ENCODE measurements around the gene ZNF350. TPM values are rescaled to one million over a fixed set of nuclear protein-coding genes. Genes with fewer than 3 reads are reported as not detected.

ZNF350 gene
- polyA plus RNA-seq, 3 donors = 9.1 to 14.0 (median 9.9) TPM

- no peak overlapping the region for H3K4me3 Mint-ChIP-seq
- no peak overlapping the region for H2AFZ ChIP-seq (ENCODE audit: insufficient read depth, low read depth, low read length, poor library complexity, severe bottlenecking)
- H3K36me3 Mint-ChIP-seq = no peaks in the 10 kb centered on the region
- peaks cover 0 to 4% (median 0%) of the 10 kb centered on the region in 3 donors for H3K27me3 Mint-ChIP-seq (ENCODE audit: low read depth in 3 of 3)
- no peaks in the 10 kb centered on the region for H3K79me2 ChIP-seq (ENCODE audit: insufficient read depth, low read length)
- no peaks in the 10 kb centered on the region for H3K4me1 Mint-ChIP-seq
- H3K9me3 ChIP-seq (replicated peaks in 1 of 2; ENCODE audit: control insufficient read depth in 1 of 2, insufficient read depth in 1 of 2, low read length in 2 of 2) = peaks cover 66 to 99% of the 10 kb centered on the region in 2 donors
- H3K27ac ChIP-seq (ENCODE audit: low read depth in 1 of 2, low read length in 2 of 2) = no peak overlapping the region
- peak overlapping the region in 1 of 3 experiments; percentile 28 for H3K4me3 ChIP-seq (replicated peaks in 1 of 3; ENCODE audit: low read depth in 2 of 3, low read length in 3 of 3)
- DNase-seq = no peak
- no peak for TF ChIP-seq CTCF (IDR thresholded peaks at IDR 0.05)
- H3K27me3 ChIP-seq (ENCODE audit: control insufficient read depth in 2 of 2, insufficient read depth in 2 of 2, low read length in 2 of 2) = no peaks in the 10 kb centered on the region
- H3K4me1 ChIP-seq (ENCODE audit: control insufficient read depth in 1 of 2, insufficient read depth in 2 of 2, low read length in 2 of 2) = no peaks in the 10 kb centered on the region
- intact Hi-C loops (cut with micrococcal nuclease) = no loop called here
- H3K27ac Mint-ChIP-seq = no peak overlapping the region
- H3K9ac ChIP-seq (ENCODE audit: insufficient read depth, low read length, poor library complexity, severe bottlenecking) = no peak overlapping the region
- no peaks in the 10 kb centered on the region for H4K20me1 ChIP-seq (ENCODE audit: insufficient read depth, low read length)
- peaks cover 38 to 96% (median 88%) of the 10 kb centered on the region in 7 donors for H3K9me3 Mint-ChIP-seq
- H3K36me3 ChIP-seq (replicated peaks in 1 of 2; ENCODE audit: control insufficient read depth in 1 of 2, insufficient read depth in 2 of 2, low read length in 2 of 2) = no peaks in the 10 kb centered on the region
- H3K4me2 ChIP-seq (replicated peaks; ENCODE audit: extremely low read depth, low read length, poor library complexity, severe bottlenecking) = no peak overlapping the region
- WGBS (ENCODE audit: insufficient coverage) = no CpG with 5 or more reads among the region's 1 CpG
Observed at GRCh38 chr19:51916167-51916566, 70.5 kb downstream of the ZNF350 start.

GRCh38 chr19:51915324-51915867 lies 71.2 kb downstream of the ZNF350 start:
- Histone ChIP-seq H3K36me3 (replicated peaks in 1 of 2; ENCODE audit: control insufficient read depth in 1 of 2, insufficient read depth in 2 of 2, low read length in 2 of 2) (no peaks in the 10 kb centered on the region), H3K4me3 (replicated peaks in 1 of 3; ENCODE audit: low read depth in 2 of 3, low read length in 3 of 3) (peak overlapping the region in 1 of 3 experiments; percentile 28), H3K4me2 (replicated peaks; ENCODE audit: extremely low read depth, low read length, poor library complexity, severe bottlenecking) (no peak overlapping the region), H4K20me1 (ENCODE audit: insufficient read depth, low read length) (no peaks in the 10 kb centered on the region), H3K9ac (ENCODE audit: insufficient read depth, low read length, poor library complexity, severe bottlenecking) (no peak overlapping the region), H3K27ac (ENCODE audit: low read depth in 1 of 2, low read length in 2 of 2) (no peak overlapping the region), H3K79me2 (ENCODE audit: insufficient read depth, low read length) (no peaks in the 10 kb centered on the region), H3K4me1 (ENCODE audit: control insufficient read depth in 1 of 2, insufficient read depth in 2 of 2, low read length in 2 of 2) (no peaks in the 10 kb centered on the region), H2AFZ (ENCODE audit: insufficient read depth, low read depth, low read length, poor library complexity, severe bottlenecking) (no peak overlapping the region), H3K9me3 (replicated peaks in 1 of 2; ENCODE audit: control insufficient read depth in 1 of 2, insufficient read depth in 1 of 2, low read length in 2 of 2) (peaks cover 65 to 99% of the 10 kb centered on the region in 2 donors), H3K27me3 (ENCODE audit: control insufficient read depth in 2 of 2, insufficient read depth in 2 of 2, low read length in 2 of 2) (no peaks in the 10 kb centered on the region)
- Mint-ChIP-seq H3K27me3 (ENCODE audit: low read depth in 3 of 3) (peaks cover 0 to 4% (median 0%) of the 10 kb centered on the region in 3 donors), H3K36me3 (no peaks in the 10 kb centered on the region), H3K4me1 (no peaks in the 10 kb centered on the region), H3K27ac (no peak overlapping the region), H3K9me3 (peaks cover 39 to 96% (median 88%) of the 10 kb centered on the region in 7 donors), H3K4me3 (no peak overlapping the region)
- WGBS (ENCODE audit: insufficient coverage) = no CpG with 5 or more reads among the region's 5 CpGs
- no peak for DNase-seq
- TF ChIP-seq CTCF (IDR thresholded peaks at IDR 0.05) = no peak
- intact Hi-C loops (cut with micrococcal nuclease) = no loop called here

Other genes starting within 250 kb of the ZNF350 start
- 1,000 to 10,000 TPM in 1 of 3 donors, 100 to 1,000 TPM in 2; 372 to 1,265 (median 991) TPM for gene FPR1, start 235.0 kb downstream of the ZNF350 start, polyA plus RNA-seq
- gene FPR2, start 225.7 kb downstream of the ZNF350 start, polyA plus RNA-seq = 100 to 1,000 TPM in 1 of 3 donors, 10 to 100 TPM in 2; 36.2 to 108 (median 70.3) TPM
- gene FPR3, start 191.7 kb downstream of the ZNF350 start, polyA plus RNA-seq = 1 to 10 TPM; 1.4 to 3.8 (median 3.5) TPM
- 1 to 10 TPM; 1.5 to 8.5 (median 1.5) TPM for gene ZNF577, start 98.9 kb downstream of the ZNF350 start, polyA plus RNA-seq
- 1 to 10 TPM; 1.9 to 4.8 (median 3.9) TPM for gene ZNF649, start 81.8 kb downstream of the ZNF350 start, polyA plus RNA-seq
- 1 to 10 TPM in 2 of 3 donors, under 1 TPM in 1; 0.96 to 3.1 (median 1.1) TPM for gene ZNF613, start 59.4 kb downstream of the ZNF350 start, polyA plus RNA-seq
- gene ZNF615, start 21.4 kb upstream of the ZNF350 start, polyA plus RNA-seq = 1 to 10 TPM; 1.8 to 2.4 (median 2.2) TPM
- 1 to 10 TPM in 2 of 3 donors, under 1 TPM in 1; 0.65 to 3.1 (median 1.0) TPM for gene ZNF614, start 41.5 kb upstream of the ZNF350 start, polyA plus RNA-seq
- 1 to 10 TPM; 1.1 to 3.0 (median 1.2) TPM for gene ZNF432, start 62.0 kb upstream of the ZNF350 start, polyA plus RNA-seq
- 1 to 10 TPM in 1 of 3 donors, under 1 TPM in 1, not detected in 1; 0.42 to 5.2 TPM for gene ZNF841, start 108.9 kb upstream of the ZNF350 start, polyA plus RNA-seq
- gene ZNF616, start 153.1 kb upstream of the ZNF350 start, polyA plus RNA-seq = 1 to 10 TPM in 2 of 3 donors, under 1 TPM in 1; 0.32 to 1.8 (median 1.1) TPM
- 1 to 10 TPM; 2.3 to 4.8 (median 2.6) TPM for gene ZNF836, start 184.8 kb upstream of the ZNF350 start, polyA plus RNA-seq
- gene PPP2R1A, start 203.2 kb upstream of the ZNF350 start, polyA plus RNA-seq = 100 to 1,000 TPM in 2 of 3 donors, 10 to 100 TPM in 1; 79.9 to 151 (median 127) TPM